Ovary (tissue), 3 donors: ENCODE results near the gene GDI2.

Experiments used
- CTCF ChIP-seq, 3 donors: fragments of 450-650 bp in 2 of 3; fragments of 200-600 bp in 1 of 3; IDR thresholded peaks; one replicate each; pipeline versions ENCODE4 v1.5.1 to v1.8.0; 2016 to 2022; ENCODE audit warnings: antibody characterized with exemption in 3 of 3, mild to moderate bottlenecking in 1 of 3
- EP300 ChIP-seq: sonication (generic); formaldehyde crosslinking; IDR thresholded peaks from one replicate; pipeline ENCODE4 v1.6.1; 2017; ENCODE audit warnings: antibody characterized with exemption
- donor health status: DM: no; HTN: no; CAD: no.

- TF ChIP-seq CTCF (IDR thresholded peaks at IDR 0.05) (no peak), EP300 (no peak)
Measured at GRCh38 chr10:5855979-5856700, 42.9 kb upstream of the GDI2 start.
